GM19463 (cell line): ENCODE results near the gene CTNNAL1.
"Not testable (repeated sequence)": the region's sequence is repeated elsewhere in the genome, so short reads cannot be mapped to it uniquely, and the experiment has no call there.

ENCODE experiments used
- ATAC-seq: cut with Tn5 transposase; IDR thresholded peaks from one replicate; pipeline ENCODE4 v1.9.1; 2021; ENCODE audit warnings: mild to moderate bottlenecking, moderate library complexity; ENCODE audit not compliant: unreplicated experiment

The CTNNAL1 gene, protein sequence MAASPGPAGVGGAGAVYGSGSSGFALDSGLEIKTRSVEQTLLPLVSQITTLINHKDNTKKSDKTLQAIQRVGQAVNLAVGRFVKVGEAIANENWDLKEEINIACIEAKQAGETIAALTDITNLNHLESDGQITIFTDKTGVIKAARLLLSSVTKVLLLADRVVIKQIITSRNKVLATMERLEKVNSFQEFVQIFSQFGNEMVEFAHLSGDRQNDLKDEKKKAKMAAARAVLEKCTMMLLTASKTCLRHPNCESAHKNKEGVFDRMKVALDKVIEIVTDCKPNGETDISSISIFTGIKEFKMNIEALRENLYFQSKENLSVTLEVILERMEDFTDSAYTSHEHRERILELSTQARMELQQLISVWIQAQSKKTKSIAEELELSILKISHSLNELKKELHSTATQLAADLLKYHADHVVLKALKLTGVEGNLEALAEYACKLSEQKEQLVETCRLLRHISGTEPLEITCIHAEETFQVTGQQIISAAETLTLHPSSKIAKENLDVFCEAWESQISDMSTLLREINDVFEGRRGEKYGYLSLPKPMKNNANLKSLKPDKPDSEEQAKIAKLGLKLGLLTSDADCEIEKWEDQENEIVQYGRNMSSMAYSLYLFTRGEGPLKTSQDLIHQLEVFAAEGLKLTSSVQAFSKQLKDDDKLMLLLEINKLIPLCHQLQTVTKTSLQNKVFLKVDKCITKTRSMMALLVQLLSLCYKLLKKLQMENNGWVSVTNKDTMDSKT

DNA sequence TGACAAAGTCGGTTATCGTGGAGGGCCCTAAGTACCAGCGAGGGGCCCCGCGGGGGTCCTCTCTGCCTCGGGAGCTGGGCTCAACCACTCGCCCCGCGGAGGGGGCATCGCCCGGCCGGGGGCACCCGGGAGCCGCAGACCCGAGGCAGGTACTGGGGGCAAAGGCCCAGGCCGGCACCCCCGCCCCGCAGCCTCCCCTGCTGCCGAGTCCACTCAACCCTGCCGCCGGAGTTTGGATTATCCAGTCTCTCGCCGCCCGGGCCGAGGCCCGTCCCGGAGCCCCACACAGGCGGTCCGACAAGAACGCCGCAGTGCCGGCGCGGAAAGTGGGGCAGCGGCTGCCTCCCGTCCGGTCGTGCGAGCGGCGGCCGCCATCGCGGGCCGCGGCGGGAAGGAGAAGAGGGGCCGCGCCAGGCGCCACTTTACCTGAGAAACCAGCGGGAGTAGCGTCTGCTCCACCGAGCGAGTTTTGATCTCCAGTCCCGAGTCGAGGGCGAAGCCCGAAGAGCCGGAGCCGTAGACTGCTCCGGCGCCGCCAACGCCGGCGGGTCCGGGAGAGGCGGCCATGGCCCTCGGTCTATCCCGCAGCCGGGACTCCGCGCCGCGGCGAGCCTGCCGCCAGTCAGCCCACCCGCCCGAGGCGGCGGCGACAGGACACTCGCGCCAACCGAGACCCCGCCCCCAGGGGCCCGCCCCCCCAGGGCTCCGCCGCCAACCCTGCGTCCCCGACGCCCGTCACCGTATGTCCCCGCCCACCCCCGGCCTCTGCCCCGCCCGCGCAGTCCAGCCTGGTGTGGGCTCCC is at the start of gene CTNNAL1:
Gene CTNNAL1, minus strand, starts transcription at position 624 of the 803 bp plus-strand sequence. Its CDS starts 57 bp downstream, at position 567.
- peak; percentile 65 for ATAC-seq

DNA sequence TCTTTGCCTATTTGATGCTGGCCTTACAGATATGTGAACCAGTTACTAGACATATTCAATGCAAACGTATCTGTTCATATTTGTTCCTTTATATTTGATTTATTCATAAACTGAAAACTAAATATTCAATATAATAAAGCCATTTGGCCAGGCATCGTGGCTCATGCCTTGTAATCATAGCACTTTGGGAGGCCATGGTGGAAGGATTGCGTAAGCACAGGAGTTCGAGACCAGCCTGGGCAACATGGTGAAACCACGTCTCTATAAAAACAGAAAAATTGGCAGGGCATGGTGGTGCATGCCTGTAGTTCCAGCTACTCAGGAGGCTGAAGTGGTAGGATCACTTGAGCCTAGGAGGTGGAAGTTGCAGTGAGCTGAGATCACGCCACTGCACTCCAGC is 49.2 kb upstream of the CTNNAL1 start:
- no peak for ATAC-seq

DNA sequence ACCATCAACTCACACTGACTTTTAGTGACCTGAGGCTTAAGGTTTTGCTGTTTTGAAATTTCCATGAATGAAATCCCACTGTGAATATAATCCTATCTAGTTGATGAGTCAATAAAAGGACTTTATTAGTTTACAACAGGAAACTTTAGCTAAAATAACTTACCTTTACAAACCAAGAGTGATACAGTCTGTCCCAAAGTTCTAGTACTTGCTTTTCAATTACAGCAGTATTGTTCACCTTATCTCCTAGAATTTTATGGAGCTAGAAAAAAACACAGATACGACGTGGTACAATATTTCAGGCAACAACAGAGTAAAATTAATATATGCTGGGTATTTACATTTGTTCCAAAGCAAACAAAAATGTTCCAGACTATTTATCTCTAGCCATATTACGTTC is 46.9 kb upstream of the CTNNAL1 start:
- ATAC-seq, result no peak

DNA sequence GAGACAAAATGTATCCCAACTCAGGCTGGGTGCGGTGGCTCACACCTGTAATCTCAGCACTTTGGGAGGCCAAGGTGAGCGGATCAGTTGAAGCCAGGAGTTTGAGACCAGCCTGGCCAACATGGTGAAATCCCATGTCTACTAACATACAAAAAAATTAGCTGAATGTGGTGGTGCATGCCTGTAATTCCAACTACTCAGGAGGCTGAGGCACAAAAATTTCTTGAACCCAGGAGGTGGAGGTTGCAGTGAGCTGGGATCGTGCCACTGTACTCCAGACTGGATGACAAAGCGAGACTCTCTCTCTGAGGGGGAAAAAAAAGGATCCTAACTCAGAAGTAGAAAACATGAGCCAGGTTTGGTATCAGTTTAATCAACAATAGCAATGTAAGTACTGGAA is 39.8 kb upstream of the CTNNAL1 start:
- not testable (repeated sequence) for ATAC-seq

DNA sequence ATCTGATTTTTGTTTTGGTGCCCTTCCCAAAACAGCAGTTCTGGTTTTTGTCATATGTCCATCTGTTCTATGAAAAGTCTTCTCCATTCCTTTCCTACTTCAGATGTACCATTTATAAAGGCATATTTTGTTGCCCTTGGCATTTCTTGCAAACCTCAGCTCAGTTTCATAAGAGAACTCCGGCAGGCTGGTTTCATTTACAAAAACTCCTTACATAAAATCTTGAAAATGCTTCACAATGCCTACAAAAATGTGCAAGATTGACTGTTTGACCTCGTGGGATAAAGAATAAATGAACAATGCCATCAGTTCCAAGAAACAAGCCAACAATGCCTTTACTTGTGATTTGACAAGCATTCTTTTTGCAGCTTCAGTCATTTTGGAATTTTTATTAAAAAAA is 39.1 kb upstream of the CTNNAL1 start:
- ATAC-seq, result no peak

DNA sequence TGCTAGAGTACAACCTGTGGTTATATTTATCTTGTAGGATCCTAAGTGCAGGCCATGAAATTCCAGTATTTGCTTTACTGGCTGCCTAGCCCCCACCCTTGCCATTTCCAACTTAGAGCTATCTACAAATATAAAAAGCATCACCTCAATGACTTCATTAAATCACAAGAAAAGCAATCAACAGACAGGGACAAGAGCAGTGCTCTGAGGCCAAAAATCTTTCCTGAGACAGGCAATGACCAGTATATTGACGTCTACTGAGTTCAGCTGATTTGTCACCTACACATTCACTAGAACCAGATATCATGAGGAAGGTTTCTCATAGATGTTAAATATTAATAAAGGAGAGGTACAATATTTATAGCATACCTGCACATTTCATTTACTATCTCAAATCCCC is 38.4 kb upstream of the CTNNAL1 start:
- no peak for ATAC-seq

DNA sequence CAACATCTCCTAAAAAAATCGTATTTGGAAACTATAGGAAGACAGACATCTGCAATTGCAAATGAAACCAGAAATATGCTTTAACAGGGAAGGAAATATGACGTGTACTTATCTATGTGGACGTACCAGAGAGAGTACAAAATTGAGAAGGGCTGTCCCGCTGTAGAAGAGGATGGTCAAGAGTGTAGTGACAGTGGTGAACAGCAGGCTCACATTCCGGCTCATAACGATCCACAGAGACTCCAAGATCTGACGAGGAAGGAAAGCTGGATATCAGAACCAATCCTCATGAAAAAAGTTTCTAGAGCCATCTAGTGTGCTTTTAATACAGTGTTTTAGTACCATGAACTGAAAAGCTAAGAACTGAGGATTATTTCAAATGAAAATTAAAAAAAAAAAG is 37.1 kb upstream of the CTNNAL1 start:
- ATAC-seq, result no peak

DNA sequence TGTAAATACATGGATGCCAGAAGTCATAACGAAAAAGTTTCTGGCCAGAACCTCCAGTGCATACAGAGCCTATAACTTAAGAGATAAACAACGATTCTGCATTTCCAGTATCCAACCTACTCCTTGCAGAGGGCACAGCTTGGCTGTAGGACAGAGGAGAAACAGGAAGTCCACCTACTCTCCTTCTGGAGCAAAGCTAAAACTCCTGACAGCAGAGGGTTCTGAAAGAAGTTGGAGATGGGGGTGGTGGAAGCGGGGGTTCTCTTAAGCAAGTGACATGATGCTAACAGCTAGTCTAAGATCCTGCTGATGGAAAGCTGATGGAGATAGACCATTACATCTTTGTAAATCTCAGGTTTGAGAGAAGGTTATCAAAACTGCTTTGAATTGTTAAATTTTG is 35.5 kb upstream of the CTNNAL1 start:
- ATAC-seq, result no peak

DNA sequence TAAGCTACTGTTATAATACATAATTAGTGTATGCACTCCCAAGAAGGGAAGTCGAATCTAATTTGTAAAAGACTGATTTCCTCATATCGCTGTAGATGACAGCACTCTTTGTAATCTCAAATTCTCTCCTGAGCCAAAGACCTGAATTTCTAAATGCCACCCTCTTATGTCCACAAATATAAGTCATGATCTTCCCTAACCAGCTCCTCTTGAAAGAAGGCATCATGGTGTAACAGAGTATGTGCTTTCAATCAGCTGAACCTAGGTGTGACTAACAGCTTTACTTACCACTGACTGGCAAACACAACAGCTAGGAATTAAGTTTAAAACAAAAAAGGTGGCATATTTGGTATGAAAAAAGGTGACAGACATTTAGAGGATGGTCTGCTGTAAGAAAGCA is 34.0 kb upstream of the CTNNAL1 start:
- ATAC-seq, result no peak

DNA sequence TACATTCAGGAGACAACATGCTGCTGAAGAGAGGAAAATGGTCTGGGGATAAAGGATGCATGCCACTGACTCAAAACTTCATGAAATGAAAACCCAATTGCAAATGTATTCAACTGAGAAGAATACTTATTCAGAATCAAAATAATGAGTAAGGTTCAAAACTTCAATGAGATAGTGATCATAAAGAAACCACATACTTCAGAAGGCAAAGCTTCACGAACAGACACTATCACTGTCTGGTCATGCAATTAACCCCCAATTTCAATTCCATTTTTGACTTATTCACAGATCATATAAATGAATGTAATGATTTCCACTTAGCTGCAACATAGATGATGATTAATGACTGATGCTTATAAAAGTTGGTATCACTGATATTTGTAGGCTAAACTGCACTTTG is 33.0 kb upstream of the CTNNAL1 start:
- no peak for ATAC-seq

DNA sequence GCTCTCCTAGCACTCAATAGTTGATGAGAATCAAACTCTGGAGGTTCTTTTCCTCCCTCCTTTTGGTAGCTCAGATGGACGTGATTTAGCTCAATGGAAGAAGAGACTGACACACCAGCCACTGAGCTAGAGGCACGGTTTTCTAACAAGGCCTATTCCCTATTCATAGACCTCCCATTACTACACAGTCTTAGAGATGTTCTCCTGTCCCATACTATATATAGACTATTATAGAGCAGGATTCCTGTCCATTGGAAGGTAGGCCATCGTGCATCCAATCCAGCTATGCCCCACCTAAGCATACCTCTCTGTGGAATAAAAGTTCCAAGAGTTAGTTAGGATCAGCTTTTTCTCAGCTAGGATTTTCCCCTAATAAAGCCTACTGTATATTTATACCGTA is 30.3 kb upstream of the CTNNAL1 start:
- ATAC-seq, result no peak

DNA sequence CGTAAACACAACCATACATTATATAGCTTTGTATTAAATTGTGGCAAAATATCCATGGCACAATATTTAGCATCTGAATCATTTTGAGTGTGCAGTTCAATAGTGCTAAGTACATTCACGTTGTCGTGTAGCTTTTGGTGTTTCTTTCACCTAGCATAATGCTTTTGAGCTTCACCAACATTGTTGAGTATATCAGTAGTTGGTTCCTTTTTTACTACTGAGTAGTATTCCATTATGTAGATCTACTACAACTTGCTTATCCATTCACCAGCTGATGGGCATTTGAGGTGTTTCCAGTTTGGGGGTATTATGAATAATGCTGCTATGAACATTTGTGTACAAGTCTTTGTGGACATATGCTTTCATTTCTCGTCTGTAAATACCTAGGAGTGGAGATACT is 27.3 kb upstream of the CTNNAL1 start:
- no peak for ATAC-seq

DNA sequence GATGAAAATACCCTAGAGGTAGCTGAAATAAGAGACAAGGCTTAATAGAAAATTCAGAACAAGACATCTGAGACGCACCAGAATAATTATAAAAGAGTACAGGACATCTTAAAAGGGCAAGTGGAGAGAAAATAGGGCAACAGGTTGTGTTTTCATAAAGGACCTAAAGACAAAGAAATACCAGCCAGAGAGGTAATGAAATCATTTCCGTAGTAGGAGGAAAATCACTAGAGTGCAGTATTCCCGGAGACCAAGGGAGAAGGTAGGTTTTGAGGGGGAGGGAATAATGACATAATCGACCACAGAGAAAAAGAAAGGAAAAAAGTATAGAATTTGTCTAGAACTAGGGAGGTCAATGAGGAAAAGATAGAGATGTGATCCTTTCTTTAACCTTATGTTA is 26.2 kb upstream of the CTNNAL1 start:
- ATAC-seq, result no peak

DNA sequence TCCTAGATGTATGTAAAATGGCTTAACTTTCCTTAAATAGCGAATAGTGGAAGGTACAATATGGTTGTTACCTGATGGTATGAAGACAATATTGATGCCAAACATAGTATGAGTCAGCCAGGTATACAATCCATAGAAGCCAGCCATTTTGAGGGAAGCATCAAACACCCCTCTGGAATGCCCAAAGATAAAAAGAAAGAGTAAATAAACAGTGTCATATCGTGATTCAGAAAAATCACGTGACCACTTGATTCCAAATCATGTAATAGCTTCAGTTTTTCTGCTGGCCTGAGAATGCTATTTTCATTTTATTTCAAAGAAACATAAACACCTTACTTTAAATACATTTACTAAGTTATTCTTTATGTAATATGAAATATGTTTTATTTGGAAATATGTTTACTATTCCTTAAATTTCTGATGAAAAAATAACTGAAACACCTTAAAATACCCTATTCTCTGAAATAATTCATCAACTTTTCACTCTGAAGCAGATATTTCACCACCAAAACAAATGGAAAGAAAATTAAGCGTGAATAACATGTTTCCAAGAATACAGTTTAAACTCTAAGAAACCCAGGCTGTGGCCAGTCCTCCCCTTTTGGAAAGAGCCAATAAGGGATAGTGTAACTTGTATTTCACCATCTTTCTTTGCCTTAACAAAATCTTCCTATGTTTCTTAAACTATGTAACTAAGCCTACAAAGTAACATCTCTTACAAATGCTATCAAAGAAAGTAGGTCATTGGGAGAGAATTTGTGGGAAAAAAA is 24.8 kb upstream of the CTNNAL1 start:
- no peak for ATAC-seq

DNA sequence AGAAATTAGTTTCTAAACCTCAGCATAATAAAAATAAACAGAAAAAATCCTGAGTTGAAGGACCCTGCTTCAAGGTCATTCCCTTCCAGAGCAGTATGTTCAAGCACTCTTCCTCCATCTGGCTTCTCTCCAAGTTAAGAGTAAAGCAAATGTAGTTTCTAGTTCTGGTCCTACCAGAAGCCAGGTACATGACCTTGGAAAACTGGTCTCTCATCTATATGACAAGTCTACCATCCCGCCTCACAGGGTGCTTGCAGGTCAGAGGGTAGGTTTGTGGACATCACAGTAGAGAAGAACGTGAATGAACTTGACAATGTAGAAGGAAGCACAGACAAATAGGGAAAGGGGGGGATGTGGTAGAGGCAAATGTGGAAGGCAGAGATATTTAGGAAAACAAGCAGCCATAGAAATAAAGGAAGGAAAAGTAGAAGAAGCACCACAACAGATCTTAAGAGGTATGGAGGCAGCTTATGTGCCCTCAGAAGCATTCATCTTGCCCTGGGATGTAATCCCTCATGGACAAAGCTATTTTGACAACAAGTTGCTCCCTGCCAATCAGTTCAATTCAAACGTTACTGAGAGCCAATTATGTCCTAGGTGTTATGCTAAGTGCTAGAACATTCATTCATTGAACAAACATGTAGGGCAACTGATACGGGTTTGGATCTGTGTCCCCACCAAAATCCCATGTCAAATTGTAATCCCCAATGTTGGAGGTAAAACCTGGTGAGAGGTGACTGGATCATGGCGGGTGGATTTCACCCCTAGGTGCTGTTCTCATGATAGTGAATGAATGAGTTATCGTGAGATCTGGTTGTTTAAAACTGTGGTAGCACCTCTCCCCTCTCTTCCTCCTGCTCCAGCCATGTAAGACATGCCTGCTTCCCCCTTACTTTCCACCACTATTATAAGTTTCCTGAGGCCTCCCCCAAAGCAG is 23.7 kb upstream of the CTNNAL1 start:
- no peak for ATAC-seq

DNA sequence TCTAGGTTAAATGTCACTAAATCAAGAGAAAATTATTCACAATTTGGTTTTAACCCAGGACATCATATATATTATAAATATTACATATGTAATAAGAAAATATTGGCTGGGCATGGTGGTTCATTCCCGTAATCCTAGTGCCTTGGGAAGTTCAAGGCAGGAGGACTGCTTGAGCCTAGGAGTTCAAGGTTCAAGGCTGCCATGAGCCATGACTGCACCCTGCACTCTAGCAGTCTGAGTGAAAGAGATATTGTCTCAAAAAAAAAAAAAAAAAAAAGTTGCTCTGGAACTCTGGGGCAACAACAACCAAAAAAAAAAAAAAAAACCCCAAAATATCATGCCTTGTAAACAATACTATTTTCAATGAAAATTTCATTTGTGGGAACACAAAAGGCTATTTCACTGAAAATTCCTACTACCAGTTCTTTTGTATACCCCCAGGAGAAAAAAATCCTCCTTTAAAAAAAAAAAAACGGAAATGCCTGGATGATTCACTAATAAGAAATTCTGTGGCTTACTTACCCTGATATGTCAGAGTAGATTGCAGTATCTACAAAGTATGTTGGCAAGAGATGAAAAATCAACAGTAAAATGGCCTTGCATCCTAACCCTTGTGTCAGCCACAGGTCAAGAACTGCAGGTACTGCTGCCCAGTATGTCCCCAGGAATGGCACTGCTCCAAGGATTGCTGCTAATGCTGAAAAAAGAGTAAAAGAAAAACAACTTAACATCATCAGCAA is 22.6 kb upstream of the CTNNAL1 start:
- ATAC-seq, result no peak

DNA sequence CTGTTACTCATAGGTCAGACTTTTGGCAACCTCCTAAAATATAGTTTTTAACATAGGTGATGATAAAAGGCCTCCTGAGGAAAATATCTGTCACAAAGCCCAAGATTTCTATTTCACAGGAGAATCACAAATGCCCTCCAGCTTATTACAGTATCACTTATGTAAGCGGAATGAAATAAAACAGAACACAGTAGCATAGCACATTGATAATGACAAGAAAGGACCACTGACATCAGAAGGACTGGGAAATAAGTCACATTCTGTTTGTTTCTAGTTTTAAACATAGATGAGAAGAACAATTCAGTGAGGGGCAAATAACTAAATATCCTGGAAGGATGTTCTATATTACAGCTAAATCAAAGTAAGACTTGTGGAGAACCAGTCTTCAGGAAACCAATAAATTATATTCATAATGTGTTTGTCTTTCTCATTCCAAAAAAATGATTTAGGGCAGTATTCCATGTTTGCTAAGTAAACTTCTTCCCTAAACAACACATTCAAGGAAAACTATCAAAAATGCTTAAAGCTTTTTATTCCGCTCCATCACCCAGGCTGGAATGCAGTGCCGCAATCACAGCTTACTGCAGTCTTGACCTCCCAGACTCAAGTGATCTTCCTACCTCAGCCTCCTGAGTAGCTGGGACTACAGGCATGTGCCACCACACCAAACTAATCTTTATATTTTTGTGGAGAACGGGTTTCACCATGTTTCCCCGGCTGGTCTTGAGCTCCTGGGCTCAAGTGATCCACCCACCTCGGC is 20.8 kb upstream of the CTNNAL1 start:
- ATAC-seq, result no peak

DNA sequence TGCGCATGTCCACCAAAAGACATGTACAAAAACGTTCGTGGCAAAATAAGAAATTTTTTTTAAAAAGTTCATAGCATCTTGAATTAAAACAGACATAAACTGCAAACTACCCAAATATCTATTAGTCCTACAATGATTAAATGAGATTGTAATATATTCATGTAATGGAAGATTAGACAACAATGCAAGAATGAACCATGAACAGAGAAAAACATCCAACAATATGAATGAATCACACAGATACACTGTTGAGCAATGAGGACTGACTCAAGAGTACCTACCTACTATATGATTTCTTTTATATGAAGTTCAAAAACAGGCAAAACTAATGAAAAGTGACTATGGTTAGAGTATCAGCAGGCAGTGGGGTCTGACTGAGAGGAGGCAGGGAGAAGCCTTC is 17.9 kb upstream of the CTNNAL1 start:
- ATAC-seq, result no peak
